MCF 10A (cell line): ENCODE measurements around the gene DNAI7. TPM values are rescaled to one million over a fixed set of nuclear protein-coding genes. Genes with fewer than 3 reads are reported as not detected.

ENCODE experiments used
- Bru-seq: library from RNA; stranded (reverse); fragments of 400-500 nt; gene quantifications from one replicate; lab custom pipeline; 2021; lab: Mats Ljungman, UMichigan
- BruChase-seq, 2 experiments: library from RNA; stranded (reverse); fragments of 400-500 nt; gene quantifications; one replicate each; lab custom pipeline; 2021; lab: Mats Ljungman, UMichigan
- BruUV-seq: library from RNA; stranded (reverse); fragments of 400-500 nt; replicated peaks from 2 replicates; lab custom pipeline; 2021; lab: Mats Ljungman, UMichigan
- CTCF ChIA-PET: fragments of 300-600 bp; sonication (Branson Sonifier 250); formaldehyde crosslinking; extraction: SDS; loops from one replicate; lab custom pipeline; 2021; ENCODE audit warnings: antibody characterized with exemption, inconsistent platforms; lab: Yijun Ruan, JAX
- POLR2A ChIA-PET: fragments of 300-600, 350-650 bp; sonication (Branson Sonifier 250); formaldehyde crosslinking; extraction: SDS; loops from one replicate; lab custom pipeline; 2020; ENCODE audit warnings: antibody characterized with exemption, inconsistent platforms; lab: Yijun Ruan, JAX
- DNase-seq: peaks from one replicate; pipeline ENCODE4 v3.0.0-alpha.2; 2018; ENCODE audit not compliant: unreplicated experiment
- H3K27ac Mint-ChIP-seq: one replicate; pipeline ENCODE4 v1.8.0; 2022; ENCODE audit warnings: mild to moderate bottlenecking, low read depth, mixed read lengths; ENCODE audit not compliant: unreplicated experiment
- H3K27me3 Mint-ChIP-seq: one replicate; pipeline ENCODE4 v1.8.0; 2022; ENCODE audit warnings: mixed read lengths; ENCODE audit not compliant: insufficient read depth, unreplicated experiment
- H3K36me3 Mint-ChIP-seq: one replicate; pipeline ENCODE4 v1.8.0; 2022; ENCODE audit warnings: mild to moderate bottlenecking, moderate library complexity, mixed read lengths; ENCODE audit not compliant: insufficient read depth, unreplicated experiment
- H3K4me1 Mint-ChIP-seq: one replicate; pipeline ENCODE4 v1.8.0; 2022; ENCODE audit warnings: mixed read lengths; ENCODE audit not compliant: insufficient read depth, unreplicated experiment
- H3K4me3 Mint-ChIP-seq: one replicate; pipeline ENCODE4 v1.8.0; 2022; ENCODE audit warnings: mild to moderate bottlenecking, moderate library complexity, mixed read lengths; ENCODE audit not compliant: unreplicated experiment
- H3K9me3 Mint-ChIP-seq: one replicate; pipeline ENCODE4 v1.8.0; 2022; ENCODE audit warnings: mixed read lengths; ENCODE audit not compliant: unreplicated experiment
- intact Hi-C: fragments of 100-400 bp; cut with micrococcal nuclease; formaldehyde crosslinking; loops from 2 replicates; pipeline ENCODE4 v1.14.1; 2022
- long read RNA-seq: library from polyadenylated mRNA; stranded (forward); transcript quantifications from one replicate; pipeline ENCODE4 v2.0.0, GENCODE V29; 2022
- total RNA-seq: library from RNA; stranded (reverse); gene quantifications from 2 replicates; pipeline ENCODE4 v1.2.3, GENCODE V29; 2022
- TF ChIP-seq, protein P1 (sequence below): fragments of 200-600 bp; IDR thresholded peaks from one replicate; pipeline ENCODE4 v1.8.0; 2022; ENCODE audit warnings: antibody characterized with exemption, mild to moderate bottlenecking; ENCODE audit not compliant: unreplicated experiment

Gene DNAI7, protein sequence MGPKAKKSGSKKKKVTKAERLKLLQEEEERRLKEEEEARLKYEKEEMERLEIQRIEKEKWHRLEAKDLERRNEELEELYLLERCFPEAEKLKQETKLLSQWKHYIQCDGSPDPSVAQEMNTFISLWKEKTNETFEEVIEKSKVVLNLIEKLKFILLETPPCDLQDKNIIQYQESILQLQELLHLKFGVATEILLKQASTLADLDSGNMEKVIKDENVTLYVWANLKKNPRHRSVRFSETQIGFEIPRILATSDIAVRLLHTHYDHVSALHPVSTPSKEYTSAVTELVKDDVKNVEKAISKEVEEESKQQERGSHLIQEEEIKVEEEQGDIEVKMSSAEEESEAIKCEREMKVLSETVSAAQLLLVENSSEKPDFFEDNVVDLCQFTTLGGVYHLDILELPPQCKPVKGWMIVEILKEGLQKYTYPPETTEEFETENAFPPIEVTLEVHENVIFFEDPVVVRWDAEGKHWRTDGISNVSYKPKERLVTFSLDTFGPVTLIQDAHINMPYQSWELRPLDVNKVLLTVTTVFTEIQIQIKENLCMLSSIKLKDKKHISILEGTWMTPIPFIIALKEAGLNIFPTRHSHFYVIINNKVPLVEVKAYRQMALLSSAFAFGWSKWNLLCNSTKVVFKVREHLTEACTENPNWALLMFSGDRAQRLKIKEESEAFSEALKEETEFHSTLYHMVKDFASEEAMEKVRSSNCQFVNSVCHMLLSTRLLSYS
- 0.14 TPM in 1 of 2 replicates, not detected in the other for total RNA-seq
- percentile 26 among the genes with signal in this experiment for Bru-seq, nascent RNA
- BruChase-seq, experiment 1, labeled RNA remaining after a 6-hour chase: percentile 34 among the genes with signal in this experiment
- percentile 35 among the genes with signal in this experiment for BruChase-seq, experiment 2, labeled RNA remaining after a 2-hour chase
- long read RNA-seq: 0 reads

DNA sequence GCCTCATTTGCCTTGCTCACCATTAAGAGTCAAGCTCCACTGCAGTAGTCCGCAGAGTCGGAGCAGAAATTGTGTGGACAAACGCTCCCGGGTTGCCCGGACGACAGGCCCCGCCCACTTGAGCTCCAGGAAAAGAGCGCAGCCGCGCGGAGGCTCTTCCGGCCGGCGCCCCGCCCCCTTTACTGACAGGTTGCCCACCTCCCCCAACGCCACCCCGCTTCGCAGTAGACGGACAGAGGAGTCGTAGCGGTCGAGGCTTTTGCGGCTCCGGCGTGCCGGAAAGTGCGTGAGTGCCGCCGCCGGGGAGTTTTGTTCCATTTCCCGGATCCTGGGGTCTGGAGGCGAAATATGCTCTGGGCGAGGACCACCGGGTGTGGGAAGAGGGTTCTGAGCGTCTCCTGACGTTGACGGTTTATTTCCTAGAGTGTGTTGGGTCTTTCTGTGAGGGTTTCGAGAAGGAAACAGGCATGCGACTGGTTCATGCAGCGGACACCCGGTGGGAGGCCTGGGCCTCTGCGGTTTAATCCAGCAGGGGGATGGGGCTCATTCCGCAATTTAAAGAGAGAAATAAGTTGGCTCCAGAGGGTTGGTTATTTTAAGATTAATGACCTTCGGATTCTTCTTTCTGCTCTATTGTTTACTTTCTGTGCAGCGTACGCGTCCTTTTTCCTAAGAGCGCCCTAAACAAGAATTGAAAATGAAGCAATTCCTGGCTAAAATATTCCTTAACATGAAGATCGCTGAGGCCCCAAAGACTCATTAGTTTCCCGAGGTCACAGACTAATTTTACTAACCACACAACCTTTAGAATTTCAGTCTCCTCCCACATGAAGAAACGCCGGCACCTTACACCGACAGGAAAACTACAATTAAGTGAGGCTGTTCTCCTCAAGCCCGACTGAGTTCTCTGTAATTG is at the start of gene DNAI7, which contains the start of gene ETFRF1:
Gene DNAI7 (minus strand): TSS at position 105 of the 916 bp plus-strand sequence. CDS start 82 bp downstream, at position 23.
Gene ETFRF1 (plus strand): TSS at position 182 of the 916 bp plus-strand sequence. CDS start 8,720 bp downstream, outside the sequence.
- Mint-ChIP-seq H3K4me1 (peaks cover 7% of the 10 kb centered on the region), H3K27me3 (no peaks in the 10 kb centered on the region), H3K4me3 (peak within 1 kb of the TSS; percentile 96), H3K27ac (peak within 1 kb of the TSS; percentile 98), H3K9me3 (no peaks in the 10 kb centered on the region), H3K36me3 (no peaks in the 10 kb centered on the region)
- POLR2A ChIA-PET: interaction anchor here (0.6 to 1.5 kb wide), 19 partner anchors 9 to 1502 kb away, joined by 3 to 5 read pairs (median 3); partner anchors contain the start of gene KRAS
- TSS peak; percentile 79 for BruUV-seq
- peak; percentile 92 for DNase-seq
- CTCF ChIA-PET: interaction anchor here (1.0 to 1.3 kb wide), 3 partner anchors 192 to 204 kb away, joined by 3 to 4 read pairs (median 4); no protein-coding TSS in a partner anchor
- intact Hi-C loops: no loop called here
- TF ChIP-seq, protein P1, sequence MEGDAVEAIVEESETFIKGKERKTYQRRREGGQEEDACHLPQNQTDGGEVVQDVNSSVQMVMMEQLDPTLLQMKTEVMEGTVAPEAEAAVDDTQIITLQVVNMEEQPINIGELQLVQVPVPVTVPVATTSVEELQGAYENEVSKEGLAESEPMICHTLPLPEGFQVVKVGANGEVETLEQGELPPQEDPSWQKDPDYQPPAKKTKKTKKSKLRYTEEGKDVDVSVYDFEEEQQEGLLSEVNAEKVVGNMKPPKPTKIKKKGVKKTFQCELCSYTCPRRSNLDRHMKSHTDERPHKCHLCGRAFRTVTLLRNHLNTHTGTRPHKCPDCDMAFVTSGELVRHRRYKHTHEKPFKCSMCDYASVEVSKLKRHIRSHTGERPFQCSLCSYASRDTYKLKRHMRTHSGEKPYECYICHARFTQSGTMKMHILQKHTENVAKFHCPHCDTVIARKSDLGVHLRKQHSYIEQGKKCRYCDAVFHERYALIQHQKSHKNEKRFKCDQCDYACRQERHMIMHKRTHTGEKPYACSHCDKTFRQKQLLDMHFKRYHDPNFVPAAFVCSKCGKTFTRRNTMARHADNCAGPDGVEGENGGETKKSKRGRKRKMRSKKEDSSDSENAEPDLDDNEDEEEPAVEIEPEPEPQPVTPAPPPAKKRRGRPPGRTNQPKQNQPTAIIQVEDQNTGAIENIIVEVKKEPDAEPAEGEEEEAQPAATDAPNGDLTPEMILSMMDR: no peak

DNA sequence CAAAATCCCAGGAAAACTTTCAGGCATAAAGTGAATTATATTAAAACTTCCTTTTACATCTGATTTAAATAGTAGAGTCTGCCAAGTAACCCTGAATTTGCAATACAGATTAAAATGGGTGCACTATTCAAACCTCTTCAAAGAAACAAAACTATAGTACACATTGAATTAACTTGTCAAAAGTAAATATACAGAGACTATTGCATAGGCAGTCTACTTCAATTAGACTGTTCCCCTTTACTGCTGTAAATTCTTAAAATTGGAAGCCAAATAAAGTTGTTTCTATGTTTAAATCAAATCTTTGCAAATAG is 48.7 kb upstream of the DNAI7 start:
- Mint-ChIP-seq H3K4me1 (no peaks in the 10 kb centered on the region), H3K27me3 (no peaks in the 10 kb centered on the region), H3K9me3 (no peaks in the 10 kb centered on the region), H3K36me3 (peaks cover 20% of the 10 kb centered on the region), H3K27ac (no peak overlapping the region), H3K4me3 (no peak overlapping the region)
- ChIA-PET POLR2A (no interaction called here), CTCF (no interaction called here)
- intact Hi-C loops: no loop called here
- no peak for DNase-seq
- TF ChIP-seq, protein P1: no peak
- BruUV-seq: no TSS peak

DNA sequence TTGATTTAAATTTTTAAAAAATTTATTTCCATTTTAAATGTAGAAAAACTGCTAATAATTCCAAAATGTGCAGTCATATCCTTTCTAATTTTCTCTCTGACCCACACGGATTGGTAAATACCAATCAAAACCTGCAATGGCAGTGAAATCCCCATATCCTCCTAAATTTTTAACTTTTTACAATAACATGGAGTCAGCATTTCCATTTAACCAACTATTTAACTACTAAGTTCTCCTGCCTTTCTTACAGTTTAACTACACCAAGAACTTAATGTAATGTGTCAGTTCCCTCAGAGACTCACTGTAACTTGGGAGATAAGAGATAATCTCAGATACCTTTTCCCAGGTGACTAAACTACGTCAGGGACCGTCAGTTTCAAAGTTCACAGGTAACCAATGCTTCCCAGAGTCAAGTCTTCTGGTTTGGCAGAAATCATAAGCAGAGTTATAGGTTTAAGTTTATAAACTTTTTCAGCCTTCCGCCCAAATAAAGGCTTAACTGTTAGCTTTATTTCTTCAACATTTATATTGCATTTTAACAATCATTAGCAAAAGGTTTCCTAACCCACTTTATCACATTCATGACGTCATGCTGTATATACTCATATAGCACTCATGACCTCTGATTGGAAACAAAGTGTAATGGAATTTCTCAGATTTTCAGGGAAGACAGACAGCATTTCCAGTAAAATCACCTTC is 48.2 kb upstream of the DNAI7 start:
- H3K4me1 Mint-ChIP-seq: no peaks in the 10 kb centered on the region
- H3K27me3 Mint-ChIP-seq: no peaks in the 10 kb centered on the region
- H3K27ac Mint-ChIP-seq: no peak overlapping the region
- intact Hi-C loops: no loop called here
- CTCF ChIA-PET: no interaction called here
- no peaks in the 10 kb centered on the region for H3K9me3 Mint-ChIP-seq
- no peak overlapping the region for H3K4me3 Mint-ChIP-seq
- POLR2A ChIA-PET: interaction anchor here (2.7 kb wide), 1 partner anchor 8 kb away, joined by 18 read pairs; the partner anchor contains the start of gene KRAS
- H3K36me3 Mint-ChIP-seq: peaks cover 20% of the 10 kb centered on the region
- TF ChIP-seq, protein P1: no peak
- no TSS peak for BruUV-seq
- DNase-seq: no peak
